ENCODE data around the gene MGMT. TPM values are rescaled to one million over a fixed set of nuclear protein-coding genes. Genes with fewer than 3 reads are reported as not detected.

The MGMT gene
- total and polyA plus RNA-seq, 7 experiments from 2014 or later = 17.6 to 37.1 (median 22.0) TPM

DNA sequence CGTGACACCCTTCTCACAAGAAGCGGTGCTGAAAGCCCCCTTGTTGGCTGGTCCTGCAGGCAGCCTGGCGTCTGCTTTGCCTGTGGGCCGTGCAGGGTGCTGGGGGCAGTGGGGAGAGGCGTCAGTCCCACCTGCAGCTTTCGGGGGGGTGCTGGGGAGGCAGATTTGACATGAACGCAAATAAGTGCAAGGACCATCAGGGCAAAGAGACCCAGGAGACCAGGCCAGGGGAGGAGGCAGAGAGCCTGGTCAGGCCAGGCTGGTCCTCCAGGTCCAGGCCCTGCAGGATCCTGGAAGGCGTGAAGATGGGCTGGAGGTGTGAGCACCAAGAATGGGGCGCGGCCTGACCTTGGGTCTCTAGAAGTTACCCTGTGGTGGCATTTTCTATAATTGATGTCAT, 81.6 kb downstream of the MGMT start:
- CTCF ChIA-PET = no interaction called here
- Histone ChIP-seq H3K9me3 (ENCODE audit: control insufficient read depth in 2 of 3, low read length in 3 of 3) (no peaks in the 10 kb centered on the region), H3K4me1 (ENCODE audit: control insufficient read depth in 2 of 2, insufficient read depth in 2 of 2, low read length in 2 of 2) (no peaks in the 10 kb centered on the region), H3K4me3 (ENCODE audit: low read length) (no peak overlapping the region), H3K36me3 (ENCODE audit: control insufficient read depth in 2 of 3, insufficient read depth in 3 of 3, low read length in 3 of 3) (peaks cover 0 to 25% (median 0%) of the 10 kb centered on the region in 3 experiments), H3K27me3 (ENCODE audit: control insufficient read depth in 2 of 2, insufficient read depth in 2 of 2, low read length in 2 of 2) (no peaks in the 10 kb centered on the region), H3K27ac (ENCODE audit: low read depth, low read length) (no peak overlapping the region)
- DNase-seq = no peak
- POLR2A ChIA-PET = no interaction called here
- Mint-ChIP-seq H3K4me3 (no peak overlapping the region), H3K4me1 (peaks cover 0 to 8% (median 3%) of the 10 kb centered on the region in 7 donors), H3K27ac (no peak overlapping the region), H3K9me3 (peaks cover 0 to 31% (median 1%) of the 10 kb centered on the region in 11 donors), H3K36me3 (peaks cover 2 to 87% (median 54%) of the 10 kb centered on the region in 5 donors), H3K27me3 (no peaks in the 10 kb centered on the region)
- ATAC-seq = no peak
- intact Hi-C loops (cut with micrococcal nuclease) = no loop called here

DNA sequence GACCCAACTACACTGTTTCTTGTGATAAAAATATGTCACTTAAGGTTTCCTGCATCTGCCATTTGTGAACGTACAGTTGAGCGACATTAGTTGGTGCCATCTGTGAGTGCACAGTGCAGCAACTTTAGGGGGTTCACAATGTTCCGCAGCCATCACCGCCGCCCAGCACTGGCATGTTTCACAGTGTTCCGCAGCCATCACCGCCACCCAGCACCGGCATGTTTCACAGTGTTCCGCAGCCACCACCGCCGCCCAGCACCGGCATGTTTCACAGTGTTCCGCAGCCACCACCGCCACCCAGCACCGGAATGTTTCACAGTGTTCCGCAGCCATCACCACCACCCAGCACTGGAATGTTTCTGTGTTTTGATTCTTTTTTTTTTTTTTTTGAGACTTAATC, 83.0 kb downstream of the MGMT start:
- no peak for ATAC-seq
- Histone ChIP-seq H3K27ac (ENCODE audit: low read depth, low read length) (no peak overlapping the region), H3K4me1 (ENCODE audit: control insufficient read depth in 2 of 2, insufficient read depth in 2 of 2, low read length in 2 of 2) (no peaks in the 10 kb centered on the region), H3K36me3 (ENCODE audit: control insufficient read depth in 2 of 3, insufficient read depth in 3 of 3, low read length in 3 of 3) (peaks cover 0 to 18% (median 0%) of the 10 kb centered on the region in 3 experiments), H3K9me3 (ENCODE audit: control insufficient read depth in 2 of 3, low read length in 3 of 3) (no peaks in the 10 kb centered on the region), H3K4me3 (ENCODE audit: low read length) (no peak overlapping the region), H3K27me3 (ENCODE audit: control insufficient read depth in 2 of 2, insufficient read depth in 2 of 2, low read length in 2 of 2) (no peaks in the 10 kb centered on the region)
- Mint-ChIP-seq H3K4me1 (peaks cover 0 to 6% (median 3%) of the 10 kb centered on the region in 7 donors), H3K27ac (no peak overlapping the region), H3K36me3 (peaks cover 2 to 88% (median 60%) of the 10 kb centered on the region in 5 donors), H3K27me3 (no peaks in the 10 kb centered on the region), H3K4me3 (no peak overlapping the region), H3K9me3 (peaks cover 0 to 42% (median 2%) of the 10 kb centered on the region in 11 donors)
- DNase-seq = no peak
- ChIA-PET CTCF (no interaction called here), POLR2A (no interaction called here)
- intact Hi-C loops (cut with micrococcal nuclease) = no loop called here

DNA sequence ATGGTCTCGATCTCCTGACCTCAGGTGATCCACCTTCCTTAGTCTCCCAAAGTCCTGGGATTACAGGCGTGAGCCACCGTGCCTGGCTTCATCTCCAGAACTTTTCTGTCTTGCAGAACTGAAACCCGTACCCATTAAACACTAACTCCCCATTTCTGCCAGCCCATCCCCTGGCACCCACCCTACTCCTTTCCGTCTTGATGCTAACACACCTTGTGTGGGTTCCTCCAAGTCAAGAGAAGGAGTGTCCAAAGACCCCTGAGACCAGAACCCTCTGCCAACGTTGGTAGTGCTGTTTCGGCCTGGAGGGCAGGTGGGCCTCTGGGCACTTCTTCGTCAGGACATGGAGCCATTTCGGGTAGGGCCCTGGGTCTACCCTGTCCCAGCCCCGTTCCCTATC, 83.6 kb downstream of the MGMT start:
- DNase-seq = no peak
- CTCF ChIA-PET = no interaction called here
- POLR2A ChIA-PET = no interaction called here

DNA sequence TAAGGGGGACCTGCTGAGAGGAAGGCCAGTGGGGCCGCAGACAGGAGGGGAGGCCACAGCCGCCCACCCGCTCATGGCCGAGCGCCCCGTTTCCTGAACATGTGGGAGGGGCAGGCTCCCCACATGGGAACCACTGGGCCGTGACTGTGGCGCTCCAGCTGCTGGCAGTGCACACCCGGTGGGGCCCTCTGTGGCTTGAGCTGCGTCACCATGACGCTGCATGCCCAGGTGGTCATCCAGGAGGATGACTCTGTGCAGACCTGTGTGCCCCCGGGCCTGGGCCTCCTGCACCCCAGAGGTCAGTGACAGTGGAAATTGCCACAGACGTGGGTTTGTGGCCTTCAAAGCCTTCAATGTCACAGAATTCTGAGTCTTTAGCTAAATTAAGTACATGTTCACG, 85.1 kb downstream of the MGMT start:
- peaks cover 0 to 51% (median 3%) of the 10 kb centered on the region in 11 donors for H3K9me3 Mint-ChIP-seq
- Histone ChIP-seq H3K4me3 (ENCODE audit: low read length) (no peak overlapping the region), H3K27ac (ENCODE audit: low read depth, low read length) (no peak overlapping the region), H3K27me3 (ENCODE audit: control insufficient read depth in 2 of 2, insufficient read depth in 2 of 2, low read length in 2 of 2) (no peaks in the 10 kb centered on the region), H3K36me3 (ENCODE audit: control insufficient read depth in 2 of 3, insufficient read depth in 3 of 3, low read length in 3 of 3) (peaks cover 0 to 18% (median 0%) of the 10 kb centered on the region in 3 experiments), H3K9me3 (ENCODE audit: control insufficient read depth in 2 of 3, low read length in 3 of 3) (peaks cover 0 to 6% (median 0%) of the 10 kb centered on the region in 3 experiments), H3K4me1 (ENCODE audit: control insufficient read depth in 2 of 2, insufficient read depth in 2 of 2, low read length in 2 of 2) (no peaks in the 10 kb centered on the region)
- H3K4me3 Mint-ChIP-seq = no peak overlapping the region
- ATAC-seq (no peak), DNase-seq (no peak)
- no peak overlapping the region for H3K27ac Mint-ChIP-seq
- POLR2A ChIA-PET = no interaction called here
- intact Hi-C loops (cut with micrococcal nuclease) = no loop called here
- CTCF ChIA-PET = no interaction called here
- H3K27me3 Mint-ChIP-seq = no peaks in the 10 kb centered on the region
- peaks cover 2 to 88% (median 68%) of the 10 kb centered on the region in 5 donors for H3K36me3 Mint-ChIP-seq
- peaks cover 0 to 6% (median 0%) of the 10 kb centered on the region in 7 donors for H3K4me1 Mint-ChIP-seq

More for the DNA sequence above, 83.6 kb downstream of the MGMT start:
- Mint-ChIP-seq H3K4me1 (peaks cover 0 to 6% (median 3%) of the 10 kb centered on the region in 7 donors), H3K9me3 (peaks cover 0 to 46% (median 2%) of the 10 kb centered on the region in 11 donors), H3K36me3 (peaks cover 2 to 87% (median 59%) of the 10 kb centered on the region in 5 donors), H3K4me3 (no peak overlapping the region), H3K27ac (no peak overlapping the region), H3K27me3 (no peaks in the 10 kb centered on the region)
- no peak for ATAC-seq
- H3K36me3 ChIP-seq (ENCODE audit: control insufficient read depth in 2 of 3, insufficient read depth in 3 of 3, low read length in 3 of 3) = peaks cover 0 to 18% (median 0%) of the 10 kb centered on the region in 3 experiments
- no peak overlapping the region for H3K27ac ChIP-seq (ENCODE audit: low read depth, low read length)
- H3K27me3 ChIP-seq (ENCODE audit: control insufficient read depth in 2 of 2, insufficient read depth in 2 of 2, low read length in 2 of 2) = no peaks in the 10 kb centered on the region
- H3K4me1 ChIP-seq (ENCODE audit: control insufficient read depth in 2 of 2, insufficient read depth in 2 of 2, low read length in 2 of 2) = no peaks in the 10 kb centered on the region
- peaks cover 0 to under 1% (median 0%) of the 10 kb centered on the region in 3 experiments for H3K9me3 ChIP-seq (ENCODE audit: control insufficient read depth in 2 of 3, low read length in 3 of 3)
- intact Hi-C loops (cut with micrococcal nuclease) = no loop called here
- H3K4me3 ChIP-seq (ENCODE audit: low read length) = no peak overlapping the region

DNA sequence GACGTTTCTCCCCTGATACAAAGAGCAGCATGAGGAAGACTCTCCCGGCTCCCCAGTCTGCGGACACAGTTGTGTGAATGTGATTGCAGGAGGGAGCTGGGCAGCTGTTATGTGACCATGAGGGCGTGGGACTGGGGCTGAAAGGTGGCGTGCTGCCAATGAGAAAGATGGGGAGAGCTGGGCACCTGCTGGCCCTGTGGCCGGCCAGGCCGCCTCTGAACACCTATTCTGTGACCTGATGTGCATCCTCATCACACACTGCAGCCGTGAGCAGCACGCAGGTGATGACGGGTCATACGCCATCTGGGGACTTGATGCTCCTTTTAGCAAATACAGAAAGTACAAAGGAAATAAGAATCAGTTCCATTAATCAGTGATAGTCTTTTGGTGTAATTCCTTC, 86.9 kb downstream of the MGMT start:
- Histone ChIP-seq H3K27me3 (ENCODE audit: control insufficient read depth in 2 of 2, insufficient read depth in 2 of 2, low read length in 2 of 2) (no peaks in the 10 kb centered on the region), H3K9me3 (ENCODE audit: control insufficient read depth in 2 of 3, low read length in 3 of 3) (peaks cover 0 to 9% (median 0%) of the 10 kb centered on the region in 3 experiments), H3K27ac (ENCODE audit: low read depth, low read length) (no peak overlapping the region), H3K4me1 (ENCODE audit: control insufficient read depth in 2 of 2, insufficient read depth in 2 of 2, low read length in 2 of 2) (no peaks in the 10 kb centered on the region), H3K36me3 (ENCODE audit: control insufficient read depth in 2 of 3, insufficient read depth in 3 of 3, low read length in 3 of 3) (peaks cover 0 to 18% (median 0%) of the 10 kb centered on the region in 3 experiments), H3K4me3 (ENCODE audit: low read length) (no peak overlapping the region)
- Mint-ChIP-seq H3K9me3 (peaks cover 0 to 57% (median 7%) of the 10 kb centered on the region in 11 donors), H3K27me3 (no peaks in the 10 kb centered on the region), H3K36me3 (peaks cover 2 to 91% (median 74%) of the 10 kb centered on the region in 5 donors), H3K4me3 (no peak overlapping the region), H3K4me1 (peaks cover 0 to 12% (median 3%) of the 10 kb centered on the region in 7 donors), H3K27ac (no peak overlapping the region)
- ATAC-seq = no peak
- ChIA-PET POLR2A (no interaction called here), CTCF (no interaction called here)
- intact Hi-C loops (cut with micrococcal nuclease) = no loop called here
- DNase-seq = no peak

DNA sequence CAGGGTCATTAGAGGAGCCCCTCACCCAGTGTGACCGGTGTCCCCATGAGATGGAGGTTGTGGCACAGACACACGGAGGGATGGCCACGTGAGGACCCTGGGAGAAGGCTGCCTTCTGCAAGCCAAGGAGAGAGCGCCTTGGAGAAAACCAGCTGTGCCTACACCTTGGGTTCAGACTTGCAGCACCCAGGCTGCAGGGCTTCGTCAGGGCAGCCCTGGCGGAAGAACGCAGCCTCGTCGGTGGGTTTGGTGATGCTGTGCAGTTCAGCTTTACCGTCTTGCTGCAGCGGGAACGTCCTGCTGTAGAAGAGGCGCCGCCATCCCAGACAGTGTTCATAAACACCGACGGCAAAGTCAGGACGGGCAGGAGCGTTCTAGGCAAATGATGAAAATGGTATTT, 89.3 kb downstream of the MGMT start:
- Histone ChIP-seq H3K27me3 (ENCODE audit: control insufficient read depth in 2 of 2, insufficient read depth in 2 of 2, low read length in 2 of 2) (no peaks in the 10 kb centered on the region), H3K4me1 (ENCODE audit: control insufficient read depth in 2 of 2, insufficient read depth in 2 of 2, low read length in 2 of 2) (no peaks in the 10 kb centered on the region), H3K27ac (ENCODE audit: low read depth, low read length) (no peak overlapping the region), H3K36me3 (ENCODE audit: control insufficient read depth in 2 of 3, insufficient read depth in 3 of 3, low read length in 3 of 3) (peaks cover 0 to 11% (median 0%) of the 10 kb centered on the region in 3 experiments), H3K4me3 (ENCODE audit: low read length) (no peak overlapping the region), H3K9me3 (ENCODE audit: control insufficient read depth in 2 of 3, low read length in 3 of 3) (peaks cover 0 to 9% (median 0%) of the 10 kb centered on the region in 3 experiments)
- no peak overlapping the region for H3K27ac Mint-ChIP-seq
- H3K4me1 Mint-ChIP-seq = peaks cover 0 to 12% (median 3%) of the 10 kb centered on the region in 7 donors
- no peak overlapping the region for H3K4me3 Mint-ChIP-seq
- H3K9me3 Mint-ChIP-seq = peaks cover 0 to 48% (median 7%) of the 10 kb centered on the region in 11 donors
- ChIA-PET POLR2A (no interaction called here), CTCF (no interaction called here)
- no peaks in the 10 kb centered on the region for H3K27me3 Mint-ChIP-seq
- DNase-seq (no peak), ATAC-seq (no peak)
- intact Hi-C loops (cut with micrococcal nuclease) = no loop called here
- peaks cover 2 to 88% (median 68%) of the 10 kb centered on the region in 5 donors for H3K36me3 Mint-ChIP-seq

DNA sequence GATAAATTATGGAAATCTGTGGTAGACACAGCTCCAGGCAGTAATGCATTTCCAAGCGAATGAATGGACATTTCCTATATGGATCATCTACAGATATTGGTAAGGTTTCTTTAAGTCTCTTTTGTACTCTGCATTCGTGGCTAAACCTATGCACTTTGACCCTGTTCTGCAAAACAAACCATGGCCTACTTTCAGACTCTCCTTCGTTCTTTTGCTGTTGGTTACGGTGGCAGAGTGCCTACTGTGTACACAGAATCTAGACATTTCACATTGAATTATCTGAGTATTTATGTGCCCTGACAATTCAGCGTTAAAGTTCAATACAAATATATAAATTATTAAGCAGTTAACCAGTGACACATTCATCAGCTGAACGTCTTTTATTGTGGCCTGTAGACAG, 93.3 kb downstream of the MGMT start:
- H3K4me3 Mint-ChIP-seq = no peak overlapping the region
- H3K4me1 Mint-ChIP-seq = peaks cover 0 to 28% (median 8%) of the 10 kb centered on the region in 7 donors
- CTCF ChIA-PET = no interaction called here
- H3K4me3 ChIP-seq (ENCODE audit: low read length) = no peak overlapping the region
- H3K27ac ChIP-seq (ENCODE audit: low read depth, low read length) = no peak overlapping the region
- H3K27ac Mint-ChIP-seq = no peak overlapping the region
- H3K9me3 Mint-ChIP-seq = peaks cover 0 to 48% (median 8%) of the 10 kb centered on the region in 11 donors
- peaks cover 0 to 9% (median 0%) of the 10 kb centered on the region in 3 experiments for H3K9me3 ChIP-seq (ENCODE audit: control insufficient read depth in 2 of 3, low read length in 3 of 3)
- intact Hi-C loops (cut with micrococcal nuclease) = no loop called here
- H3K36me3 ChIP-seq (ENCODE audit: control insufficient read depth in 2 of 3, insufficient read depth in 3 of 3, low read length in 3 of 3) = peaks cover 0 to under 1% (median 0%) of the 10 kb centered on the region in 3 experiments
- H3K27me3 ChIP-seq (ENCODE audit: control insufficient read depth in 2 of 2, insufficient read depth in 2 of 2, low read length in 2 of 2) = no peaks in the 10 kb centered on the region
- POLR2A ChIA-PET = no interaction called here
- no peaks in the 10 kb centered on the region for H3K27me3 Mint-ChIP-seq
- no peak for DNase-seq
- no peak for ATAC-seq
- H3K36me3 Mint-ChIP-seq = peaks cover 0 to 76% (median 65%) of the 10 kb centered on the region in 5 donors
- no peaks in the 10 kb centered on the region for H3K4me1 ChIP-seq (ENCODE audit: control insufficient read depth in 2 of 2, insufficient read depth in 2 of 2, low read length in 2 of 2)
